GM18907 (cell line): ENCODE data around the gene TRPV4.

Source experiments
- ATAC-seq: cut with Tn5 transposase; IDR thresholded peaks from one replicate; pipeline ENCODE4 v1.9.1; 2021; ENCODE audit warnings: mild to moderate bottlenecking, moderate library complexity; ENCODE audit not compliant: unreplicated experiment

The TRPV4 gene

GRCh38 chr12:109764776-109765445 is 68.3 kb downstream of the TRPV4 start:
- no peak for ATAC-seq

- ATAC-seq: no peak
These were observed 69.1 kb downstream of the TRPV4 start for GRCh38 chr12:109764123-109764522.

GRCh38 chr12:109763201-109763841 is 69.9 kb downstream of the TRPV4 start:
- ATAC-seq: no peak

DNA sequence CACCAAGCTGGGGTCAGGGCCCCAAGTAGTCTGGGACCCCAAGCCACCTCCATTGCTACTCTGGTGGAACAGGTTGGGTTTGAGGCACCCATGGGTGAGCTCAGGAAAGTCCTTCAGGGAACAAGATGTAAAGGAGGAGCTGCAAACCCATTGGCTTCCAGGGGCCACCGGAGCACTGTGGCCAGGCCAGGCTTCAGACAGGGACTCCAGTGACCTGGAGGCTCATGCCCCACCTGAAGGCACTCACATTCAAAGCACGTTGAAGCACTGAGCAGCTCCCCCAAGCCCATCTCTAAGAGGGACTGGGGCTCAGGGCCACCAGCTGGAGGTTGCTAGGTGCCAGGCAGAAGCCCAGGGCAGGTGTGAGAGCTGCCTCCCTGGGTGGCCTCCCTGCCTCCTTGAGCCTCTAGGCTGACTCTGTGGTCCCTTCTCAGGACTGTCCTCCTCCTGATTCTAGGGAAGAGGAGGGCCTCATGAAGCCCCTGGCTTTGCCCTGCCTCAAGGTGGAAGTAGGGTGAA is 70.5 kb downstream of the TRPV4 start:
- ATAC-seq: no peak

DNA sequence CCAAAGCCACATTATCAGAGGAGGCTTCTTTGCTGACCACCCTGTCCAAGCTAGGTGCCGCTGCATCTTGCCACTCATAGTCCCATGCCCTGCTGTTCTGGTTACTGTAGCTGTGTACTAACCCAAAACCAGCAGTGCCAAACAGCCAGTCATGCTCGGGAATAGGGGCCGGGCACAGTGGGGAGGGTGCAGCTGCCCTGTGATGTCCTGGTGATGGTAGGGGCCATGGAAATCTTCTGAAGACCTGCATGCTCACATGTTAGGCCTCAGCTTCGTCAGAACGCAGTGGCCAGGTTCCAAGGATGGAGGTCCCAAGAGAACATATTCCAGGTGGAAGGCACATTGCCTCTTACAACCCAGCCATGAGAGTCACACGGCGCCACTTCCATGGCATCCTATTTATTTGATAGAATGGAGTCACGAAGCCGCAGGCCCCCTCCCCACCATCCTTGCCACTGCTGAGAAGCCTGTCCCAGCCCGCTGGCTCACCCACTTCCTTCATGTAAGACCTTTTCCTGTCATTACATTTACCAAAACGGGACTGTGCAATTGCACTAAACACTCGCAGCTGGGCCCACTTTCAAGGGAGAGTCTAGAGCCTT is 71.0 kb downstream of the TRPV4 start:
- ATAC-seq: no peak

GRCh38 chr12:109760930-109761921 is 72.0 kb downstream of the TRPV4 start:
- no peak for ATAC-seq

DNA sequence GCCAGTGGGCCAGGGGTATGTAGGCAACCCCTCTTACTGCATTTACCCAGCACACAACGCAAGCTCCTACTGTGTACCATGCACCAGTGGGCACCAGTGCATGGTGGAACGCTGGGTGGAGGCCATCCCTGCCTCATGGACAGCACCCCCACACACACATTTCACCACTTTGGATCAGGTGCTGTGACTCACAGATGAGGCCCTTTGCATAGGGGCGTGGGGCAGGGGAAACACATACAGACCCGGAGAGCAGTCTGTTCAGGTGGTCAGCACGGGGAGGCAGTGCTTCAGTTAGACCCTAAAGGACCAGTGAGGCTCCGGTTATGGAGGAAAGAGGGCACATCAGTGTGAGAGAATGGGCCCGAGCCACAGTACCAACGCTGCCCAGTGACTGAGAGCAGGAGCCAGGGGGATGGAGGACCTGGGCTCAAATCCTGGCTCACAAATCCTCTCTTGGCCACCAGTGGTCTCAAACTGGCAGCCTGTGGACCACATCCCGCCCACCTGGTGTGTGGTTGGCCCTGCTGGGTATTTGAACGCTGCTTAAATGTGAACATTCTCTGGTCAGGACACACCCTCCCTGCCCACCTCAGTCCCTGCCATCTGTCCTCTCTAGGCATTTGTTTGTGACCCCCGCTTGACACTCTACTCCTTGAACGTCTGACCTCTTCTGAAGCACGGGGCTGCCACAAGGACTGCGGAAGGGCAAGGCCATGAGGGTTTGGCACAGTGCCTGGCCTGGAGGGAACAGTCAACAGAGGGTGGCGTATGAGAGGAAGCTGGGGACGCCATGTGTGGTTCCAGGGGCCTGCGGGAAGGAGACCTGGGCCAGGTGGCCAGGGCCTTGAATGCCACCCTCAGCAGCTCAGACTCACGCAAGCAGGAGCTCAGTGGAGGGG is 72.9 kb downstream of the TRPV4 start:
- ATAC-seq: no peak

DNA sequence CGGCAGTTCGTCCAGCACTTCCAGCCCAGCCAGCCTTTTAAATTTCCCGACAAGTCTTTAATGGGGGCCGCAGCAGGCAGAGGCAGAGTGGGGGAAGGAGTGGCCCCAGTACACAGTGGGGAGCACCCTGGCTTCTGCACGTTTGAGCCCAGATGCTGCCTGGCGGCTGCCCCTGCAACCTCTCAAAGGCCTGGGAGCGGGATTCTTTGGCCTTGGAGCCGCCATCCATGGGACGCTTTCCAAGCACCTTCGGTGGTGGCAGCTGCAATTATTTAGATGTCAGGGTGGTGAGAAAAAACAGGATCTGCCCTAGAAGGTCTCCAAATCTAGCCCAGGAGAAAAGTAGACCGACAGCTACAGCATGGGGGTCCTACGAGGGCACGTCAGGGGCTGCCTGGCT is 73.6 kb downstream of the TRPV4 start:
- ATAC-seq: no peak

DNA sequence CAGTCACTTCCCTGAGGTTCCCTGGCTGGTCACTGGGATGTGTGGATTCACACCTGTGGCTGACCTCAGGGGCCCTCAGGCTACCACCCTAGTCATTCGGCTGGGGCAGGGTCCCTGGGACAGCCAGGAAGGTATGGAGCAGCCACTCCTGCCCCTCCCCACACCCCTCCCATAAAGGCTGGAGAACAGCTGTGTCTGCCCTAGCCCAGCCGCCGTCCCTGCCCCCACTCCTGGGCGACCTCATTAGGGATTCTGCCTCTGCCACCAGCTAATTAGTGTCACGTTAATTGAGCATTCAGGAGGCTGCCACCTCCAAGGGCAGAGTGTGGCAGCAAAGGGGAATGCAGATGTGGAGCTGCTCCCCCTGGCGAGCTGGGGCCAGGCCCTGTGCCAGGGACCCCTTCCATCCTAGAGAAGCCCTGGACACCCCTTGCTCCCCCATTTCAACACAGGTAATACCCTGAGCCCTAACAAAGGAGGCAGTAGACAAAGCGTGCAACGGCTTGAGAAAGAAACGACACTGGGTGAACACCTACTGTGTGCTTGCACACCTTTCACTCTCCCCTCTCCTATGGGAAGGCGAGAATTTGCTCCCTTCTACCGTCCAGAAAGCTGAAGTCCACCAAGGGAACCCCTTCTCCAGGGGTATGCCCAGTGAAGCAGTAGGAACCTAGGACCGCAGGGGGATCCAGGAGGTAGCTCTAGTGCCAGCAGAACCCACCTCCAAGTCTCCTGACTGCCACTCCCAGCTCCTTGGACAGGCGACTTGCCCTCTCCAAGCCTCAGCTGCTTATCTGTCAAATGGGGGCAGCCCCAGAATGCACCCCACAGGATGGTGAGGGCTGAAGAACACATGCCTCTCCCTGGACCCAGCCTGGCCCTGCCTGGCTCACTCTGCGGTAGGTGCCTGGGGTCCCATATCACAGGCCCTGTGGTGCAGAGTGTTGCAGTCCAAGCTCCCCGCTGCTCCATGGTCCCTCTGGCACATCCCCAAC is 74.5 kb downstream of the TRPV4 start:
- no peak for ATAC-seq

- no peak for ATAC-seq
These were observed 75.4 kb downstream of the TRPV4 start for GRCh38 chr12:109757671-109758265.

GRCh38 chr12:109756457-109756856 is 76.7 kb downstream of the TRPV4 start:
- no peak for ATAC-seq

- no peak for ATAC-seq
These were observed 79.2 kb downstream of the TRPV4 start for GRCh38 chr12:109753959-109754358.

- no peak for ATAC-seq
These were observed 80.2 kb downstream of the TRPV4 start for GRCh38 chr12:109753054-109753401.

- no peak for ATAC-seq
These were observed 80.8 kb downstream of the TRPV4 start for GRCh38 chr12:109752117-109753053.

DNA sequence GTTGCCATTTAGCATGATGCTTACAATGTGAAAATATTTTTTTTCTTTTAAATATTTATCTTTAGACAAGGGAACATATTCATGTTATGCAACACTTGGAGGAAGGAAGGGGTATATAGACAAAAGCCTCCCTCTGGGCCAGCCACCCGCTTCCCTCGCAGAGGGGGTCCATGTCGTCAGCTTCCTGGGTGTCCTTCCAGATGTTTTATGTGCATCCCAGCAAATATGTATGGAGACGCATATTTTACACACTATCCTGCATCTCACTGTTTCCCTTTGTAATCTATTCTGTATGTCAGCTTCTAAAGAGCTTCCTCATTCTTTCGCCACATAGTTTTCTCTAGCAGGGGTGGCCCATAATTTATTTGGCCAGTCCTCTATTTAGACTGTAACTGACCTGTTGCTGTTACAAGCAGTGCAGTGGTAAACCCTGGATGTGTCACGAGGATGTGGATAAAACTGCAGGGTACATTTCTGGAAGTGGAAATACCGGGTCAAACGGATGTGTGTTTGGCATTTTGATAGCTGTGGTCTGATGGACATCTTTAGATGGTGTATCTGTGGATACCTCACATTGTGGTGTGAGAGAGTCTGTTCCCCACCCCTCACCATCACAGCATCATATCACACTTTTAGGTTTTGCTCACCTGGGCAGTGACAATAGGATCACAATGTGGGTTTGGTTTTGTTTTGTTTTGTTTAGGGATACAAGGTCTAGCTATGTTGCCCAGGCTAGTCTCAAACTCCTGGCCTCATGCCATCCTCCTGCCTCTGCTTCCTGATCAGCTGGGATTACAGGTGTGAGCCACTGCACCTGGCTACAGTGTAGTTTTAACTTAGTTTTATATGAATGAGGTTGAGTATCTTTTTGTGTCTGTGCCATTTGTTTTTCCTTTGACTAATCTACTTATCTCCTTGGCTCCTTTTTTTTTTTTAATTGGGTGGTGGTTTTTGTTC is 87.9 kb downstream of the TRPV4 start:
- ATAC-seq: no peak

DNA sequence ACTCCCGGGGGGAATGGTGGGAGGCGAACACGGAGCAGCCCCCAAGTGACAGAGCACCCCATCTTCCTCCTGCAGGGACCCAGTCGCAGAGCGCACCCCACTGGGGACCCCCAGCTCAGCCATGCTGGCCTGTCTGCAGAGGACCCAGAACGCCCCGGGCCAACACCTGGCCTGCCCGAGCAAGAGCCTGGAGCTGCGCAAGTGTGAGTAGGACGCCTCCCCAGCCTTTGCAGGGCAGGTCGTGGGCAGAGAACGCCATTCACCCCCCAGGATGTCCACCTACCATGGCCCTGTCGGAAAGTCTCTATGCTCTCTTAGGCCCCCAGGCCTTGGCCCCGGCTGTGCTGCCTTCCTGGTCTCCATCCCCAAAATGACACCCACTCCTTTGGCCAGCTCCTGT is 89.2 kb downstream of the TRPV4 start:
- no peak for ATAC-seq
